GM15510 (cell line): ENCODE measurements around the gene GJB3.

Source experiments
- POLR2A ChIP-seq: IDR thresholded peaks from 3 replicates; pipeline ENCODE4 v1.6.1; 2011; ENCODE audit warnings: borderline replicate concordance; ENCODE audit not compliant: insufficient read length; ENCODE audit errors: extremely low read depth

Gene GJB3

GRCh38 chr1:34754964-34755637 lies 25.9 kb upstream of the GJB3 start, which contains the start of gene GJB5:
Gene GJB5 (plus strand): TSS chr1:34755047. CDS start chr1:34757331, 2,284 bp downstream.
- no peak for TF ChIP-seq POLR2A

GRCh38 chr1:34755961-34756360 lies 25.1 kb upstream of the GJB3 start:
- no peak for TF ChIP-seq POLR2A

- no peak for TF ChIP-seq POLR2A
These were observed 23.6 kb upstream of the GJB3 start for GRCh38 chr1:34757386-34757785.

- no peak for TF ChIP-seq POLR2A
These were observed 22.3 kb upstream of the GJB3 start for GRCh38 chr1:34758751-34759150.

- TF ChIP-seq POLR2A: no peak
These were observed 21.3 kb upstream of the GJB3 start, which contains the start of gene GJB4 for GRCh38 chr1:34759503-34760357. Gene GJB4 (plus strand): TSS chr1:34759740. CDS start chr1:34761255, 1,515 bp downstream.

GRCh38 chr1:34761176-34761761 lies 19.7 kb upstream of the GJB3 start:
- TF ChIP-seq POLR2A: no peak

- TF ChIP-seq POLR2A: no peak
These were observed 19.2 kb upstream of the GJB3 start for GRCh38 chr1:34761776-34762307.

GRCh38 chr1:34762474-34763141 lies 18.4 kb upstream of the GJB3 start:
- TF ChIP-seq POLR2A: no peak

GRCh38 chr1:34763142-34763781 lies 17.8 kb upstream of the GJB3 start:
- TF ChIP-seq POLR2A: no peak

GRCh38 chr1:34768856-34769255 lies 12.2 kb upstream of the GJB3 start:
- no peak for TF ChIP-seq POLR2A

GRCh38 chr1:34770891-34771504 lies 10.0 kb upstream of the GJB3 start:
- TF ChIP-seq POLR2A: no peak

GRCh38 chr1:34771573-34772371 lies 9.2 kb upstream of the GJB3 start:
- no peak for TF ChIP-seq POLR2A

- TF ChIP-seq POLR2A: no peak
These were observed 6.1 kb upstream of the GJB3 start for GRCh38 chr1:34774957-34775356.
